ENCODE data around the gene MYO1C.
"Not testable (repeated sequence)": the region's sequence is repeated elsewhere in the genome, so short reads cannot be mapped to it uniquely, and the experiment has no call there.

GRCh38 chr17:1445695-1446094 is 46.8 kb downstream of the MYO1C start:
- TF ChIP-seq CTCF (IDR thresholded peaks at IDR 0.05; ENCODE audit: insufficient read depth, low read length, poor library complexity, severe bottlenecking); EZH2phosphoT487 (conservative IDR thresholded peaks at IDR 0.05; ENCODE audit: low read length): not testable (repeated sequence)
